Measurements from ENCODE around the gene SMIM14.
A peak's percentile ranks its signal among the peaks of the same experiment; 100 is the strongest.
"Not testable (repeated sequence)": the region's sequence is repeated elsewhere in the genome, so short reads cannot be mapped to it uniquely, and the experiment has no call there.

SMIM14 gene

DNA sequence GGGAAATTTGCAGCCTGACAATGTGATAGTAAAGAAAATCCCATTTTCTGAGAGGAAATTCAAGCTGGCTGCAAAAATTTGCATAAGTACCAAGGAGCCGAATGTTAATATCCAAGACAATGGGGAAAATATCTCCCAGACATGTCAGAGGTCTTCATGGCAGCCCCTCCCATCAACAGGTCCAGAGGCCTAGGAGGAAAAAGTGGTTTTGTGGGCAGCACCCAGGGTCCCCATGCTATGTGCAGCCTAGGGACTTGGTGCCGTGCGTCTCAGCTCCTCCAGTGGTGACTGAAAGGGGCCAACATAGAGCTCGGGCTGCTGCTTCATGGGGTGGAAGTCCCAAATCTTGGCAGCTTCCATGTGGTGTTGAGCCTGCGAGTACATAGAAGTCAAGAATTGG is 105.1 kb downstream of the SMIM14 start:
- TF ChIP-seq, protein P1, sequence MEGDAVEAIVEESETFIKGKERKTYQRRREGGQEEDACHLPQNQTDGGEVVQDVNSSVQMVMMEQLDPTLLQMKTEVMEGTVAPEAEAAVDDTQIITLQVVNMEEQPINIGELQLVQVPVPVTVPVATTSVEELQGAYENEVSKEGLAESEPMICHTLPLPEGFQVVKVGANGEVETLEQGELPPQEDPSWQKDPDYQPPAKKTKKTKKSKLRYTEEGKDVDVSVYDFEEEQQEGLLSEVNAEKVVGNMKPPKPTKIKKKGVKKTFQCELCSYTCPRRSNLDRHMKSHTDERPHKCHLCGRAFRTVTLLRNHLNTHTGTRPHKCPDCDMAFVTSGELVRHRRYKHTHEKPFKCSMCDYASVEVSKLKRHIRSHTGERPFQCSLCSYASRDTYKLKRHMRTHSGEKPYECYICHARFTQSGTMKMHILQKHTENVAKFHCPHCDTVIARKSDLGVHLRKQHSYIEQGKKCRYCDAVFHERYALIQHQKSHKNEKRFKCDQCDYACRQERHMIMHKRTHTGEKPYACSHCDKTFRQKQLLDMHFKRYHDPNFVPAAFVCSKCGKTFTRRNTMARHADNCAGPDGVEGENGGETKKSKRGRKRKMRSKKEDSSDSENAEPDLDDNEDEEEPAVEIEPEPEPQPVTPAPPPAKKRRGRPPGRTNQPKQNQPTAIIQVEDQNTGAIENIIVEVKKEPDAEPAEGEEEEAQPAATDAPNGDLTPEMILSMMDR (IDR thresholded peaks at IDR 0.05; ENCODE audit: low read length, missing control alignments): no peak
- no peak for DNase-seq (ENCODE audit: low read depth)
- H3K4me3 ChIP-seq (replicated peaks; ENCODE audit: low read depth, low read length): no peak overlapping the region

DNA sequence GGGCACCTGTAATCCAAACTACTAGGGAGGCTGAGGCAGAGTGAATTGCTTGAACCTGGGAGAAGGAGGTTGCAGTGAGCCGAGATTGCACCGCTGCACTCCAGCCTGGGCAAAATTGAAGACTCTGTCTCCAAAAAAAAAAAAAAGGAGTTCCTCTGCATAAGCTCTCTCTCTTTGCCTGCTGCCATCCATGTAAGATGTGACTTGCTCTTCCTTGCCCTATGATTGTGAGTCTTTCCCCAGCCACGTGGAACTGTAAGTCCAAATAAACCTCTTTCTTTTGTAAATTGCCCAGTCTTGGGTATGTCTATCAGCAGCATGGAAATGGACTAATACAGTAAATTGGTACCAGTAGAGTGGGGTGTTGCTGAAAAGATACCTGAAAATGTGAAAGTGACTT is 106.4 kb downstream of the SMIM14 start:
- not testable (repeated sequence) for DNase-seq (ENCODE audit: low read depth)

DNA sequence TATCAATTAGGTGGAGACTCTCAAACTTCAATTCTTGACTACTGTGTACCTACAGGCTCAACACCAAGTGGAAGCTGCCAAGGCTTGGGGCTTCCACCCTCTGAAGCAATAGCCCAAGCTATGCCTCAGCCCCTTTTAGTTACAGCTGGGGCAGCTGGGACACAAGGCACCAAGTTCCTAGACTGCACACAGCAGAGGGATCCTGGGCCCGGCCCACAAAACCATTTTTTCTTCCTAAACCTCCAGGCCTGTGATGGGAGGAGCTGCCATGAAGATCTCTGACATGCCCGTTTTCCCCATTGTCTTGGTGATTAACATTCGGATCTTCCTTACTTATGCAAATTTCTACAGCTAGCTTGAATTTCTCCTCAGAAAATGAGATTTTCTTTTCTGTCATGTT is 108.0 kb downstream of the SMIM14 start:
- TF ChIP-seq, protein P1 (IDR thresholded peaks at IDR 0.05; ENCODE audit: low read length, missing control alignments): no peak
- H3K4me3 ChIP-seq (replicated peaks; ENCODE audit: low read depth, low read length): no peak overlapping the region
- DNase-seq (ENCODE audit: low read depth): no peak

More for the DNA sequence above, 106.4 kb downstream of the SMIM14 start:
- not testable (repeated sequence) for H3K4me3 ChIP-seq (replicated peaks; ENCODE audit: low read depth, low read length)

DNA sequence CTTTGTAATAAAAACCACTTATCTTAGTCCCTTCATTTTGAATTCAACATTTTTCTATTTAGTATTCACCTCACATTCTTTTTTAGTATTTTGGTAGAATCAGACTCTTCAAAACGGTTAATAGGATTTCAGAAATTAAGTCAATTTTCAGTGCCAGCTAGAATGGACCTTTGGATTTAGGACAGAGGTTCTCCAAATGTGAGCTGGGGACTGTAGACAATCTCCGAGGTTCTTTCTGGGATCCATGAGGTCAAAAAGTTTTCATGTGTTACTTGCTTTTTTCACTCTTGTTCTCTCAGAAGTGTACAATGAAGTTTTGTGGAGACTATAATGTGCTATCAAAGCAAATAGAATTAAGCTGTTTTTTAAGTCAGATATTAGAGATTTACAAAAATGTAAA is 109.1 kb downstream of the SMIM14 start:
- TF ChIP-seq, protein P1 (IDR thresholded peaks at IDR 0.05; ENCODE audit: low read length, missing control alignments): no peak
- DNase-seq (ENCODE audit: low read depth): no peak
- H3K4me3 ChIP-seq (replicated peaks; ENCODE audit: low read depth, low read length): no peak overlapping the region

DNA sequence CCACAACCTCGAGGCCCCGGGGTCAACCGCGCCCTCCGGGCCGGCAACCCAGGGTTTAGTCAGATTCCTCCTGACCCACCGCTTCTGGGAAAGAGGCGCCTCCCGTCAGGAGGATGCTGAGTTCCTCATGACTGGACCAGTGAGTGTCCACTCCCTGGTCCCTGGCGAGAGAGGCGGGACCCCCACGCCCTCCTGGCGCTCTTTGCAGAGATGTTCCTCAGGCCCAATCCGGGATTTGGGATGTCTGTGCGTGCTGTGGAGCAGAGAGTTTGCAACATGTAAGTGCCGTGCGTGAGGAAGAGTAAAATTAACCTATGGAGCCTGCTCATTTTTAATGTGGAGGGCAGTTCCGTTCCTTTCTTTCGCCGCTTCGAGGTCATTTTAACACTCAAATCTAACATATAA is 110.6 kb downstream of the SMIM14 start:
- TF ChIP-seq, protein P1 (IDR thresholded peaks at IDR 0.05; ENCODE audit: low read length, missing control alignments): no peak
- peak overlapping the region; percentile 98 for H3K4me3 ChIP-seq (replicated peaks; ENCODE audit: low read depth, low read length)
- peak; percentile 75 for DNase-seq (ENCODE audit: low read depth)

DNA sequence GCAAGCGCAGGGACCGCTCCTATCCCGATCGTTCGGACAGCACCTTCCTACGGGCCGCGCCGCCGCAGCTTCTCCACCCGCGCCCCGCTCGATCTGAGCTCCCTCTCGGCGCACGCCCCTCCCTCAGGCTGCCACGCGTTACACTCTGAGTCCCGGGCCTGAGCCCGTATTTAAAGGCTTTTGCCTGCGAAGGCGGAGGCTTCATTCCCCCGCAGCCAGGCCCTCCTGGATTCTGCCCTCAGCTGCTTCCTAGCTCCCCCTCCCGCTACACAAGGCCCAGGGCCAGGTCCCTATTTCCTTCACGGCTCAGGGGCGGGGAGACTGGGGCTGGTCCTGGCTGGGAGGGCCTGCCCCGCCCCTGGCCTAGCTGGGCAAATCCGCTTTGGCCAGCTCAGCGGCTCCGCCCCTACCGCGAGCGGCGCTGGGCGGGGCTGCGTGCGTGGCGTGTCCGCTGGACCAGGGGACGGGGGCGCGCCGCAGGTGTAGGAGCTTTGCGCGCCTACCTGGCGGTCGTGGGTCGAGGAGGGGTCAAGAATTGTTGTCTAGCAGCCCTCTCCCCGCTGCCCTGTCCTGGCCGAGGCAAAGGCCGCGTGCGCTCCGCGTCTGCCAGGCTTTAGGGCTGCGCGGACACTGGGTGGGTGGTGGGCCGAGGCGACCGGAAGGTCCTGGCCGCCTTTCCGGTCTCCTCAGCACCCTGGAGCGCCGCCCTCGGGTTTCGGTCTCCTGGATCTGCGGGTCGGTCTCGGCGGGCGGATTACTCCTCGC is 111.2 kb downstream of the SMIM14 start, which contains the start of gene UGDH:
Gene UGDH, minus strand, starts transcription at position 144 of the 765 bp plus-strand sequence. CDS start 5,927 bp downstream, outside the sequence.
- peak; percentile 99 for DNase-seq (ENCODE audit: low read depth)
- TF ChIP-seq, protein P1 (IDR thresholded peaks at IDR 0.05; ENCODE audit: low read length, missing control alignments): no peak

DNA sequence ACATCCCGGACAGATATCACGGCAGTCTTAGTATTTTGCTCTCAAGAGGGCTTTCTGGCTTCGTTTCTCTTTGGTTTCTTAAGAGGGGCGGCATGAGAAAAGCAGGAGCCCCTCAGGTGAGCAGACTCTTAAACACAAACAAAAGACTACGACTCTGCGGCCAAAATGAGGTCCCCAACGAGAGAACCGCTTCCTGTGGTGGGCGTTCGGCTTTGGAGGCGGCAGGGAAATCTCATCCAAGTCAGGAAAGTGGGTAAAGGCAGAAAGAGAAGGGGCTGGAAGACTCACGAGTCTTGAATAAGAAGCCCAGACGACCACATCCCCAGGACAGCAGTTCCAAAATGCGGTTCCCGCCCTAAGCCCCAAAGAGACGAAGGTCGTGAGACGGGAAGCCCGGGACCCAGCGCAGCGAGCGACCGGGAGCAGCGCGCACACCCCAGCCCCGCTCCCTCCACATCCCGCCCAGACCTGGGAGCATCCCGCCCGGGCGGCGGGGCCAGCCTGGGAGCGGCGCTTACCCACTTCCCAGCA is 111.8 kb downstream of the SMIM14 start:
- TF ChIP-seq, protein P1 (IDR thresholded peaks at IDR 0.05; ENCODE audit: low read length, missing control alignments): no peak
- H3K4me3 ChIP-seq (replicated peaks; ENCODE audit: low read depth, low read length): peak overlapping the region; percentile 98
- DNase-seq (ENCODE audit: low read depth): no peak

More for the DNA sequence above, 111.2 kb downstream of the SMIM14 start, which contains the start of gene UGDH:
- H3K4me3 ChIP-seq (replicated peaks; ENCODE audit: low read depth, low read length): peak within 1 kb of the TSS; percentile 98
